HCT116 (cell line): ENCODE results near the gene FBLN7. TPM values are rescaled to one million over a fixed set of nuclear protein-coding genes. Genes with fewer than 3 reads are reported as not detected.

Experiments
- ATAC-seq: fragments of 200-7000 bp; cut with Tn5 transposase; 2 replicates; pipeline ENCODE4 v1.9.1; 2020; ENCODE audit warnings: mild to moderate bottlenecking, moderate library complexity
- BruUV-seq: library from RNA; stranded (reverse); fragments of 400-500 nt; replicated peaks from 2 replicates; lab custom pipeline; 2021; lab: Mats Ljungman, UMichigan
- CTCF ChIA-PET: fragments of 300-600 bp; sonication (Branson Sonifier 250); formaldehyde crosslinking; loops from one replicate; lab custom pipeline; 2021; ENCODE audit warnings: antibody characterized with exemption; lab: Charles Lee
- POLR2A ChIA-PET: fragments of 300-600, 350-600 bp; sonication (Branson Sonifier 250); formaldehyde crosslinking; loops from one replicate; lab custom pipeline; 2021; ENCODE audit warnings: antibody characterized with exemption; lab: Charles Lee
- RAD21 ChIA-PET, 2 experiments: fragments of 300-600 bp; sonication (Branson Sonifier 250); formaldehyde crosslinking; loops; one replicate each; lab custom pipeline; 2023; ENCODE audit warnings: low total read pairs in 2 of 2; ENCODE audit not compliant: uncharacterized antibody in 2 of 2, unreplicated experiment in 2 of 2, low non-redundant PET in 1 of 2; lab: Charles Lee
- DNase-seq: peaks from one replicate; pipeline ENCODE4 v3.0.0-alpha.2; 2010; ENCODE audit warnings: low read depth, low spot score
- H2AFZ ChIP-seq: fragments of 200-600 bp; shearing (Covaris generic), sonication (generic); 2 replicates; pipeline ENCODE4 v1.6.1; 2017; ENCODE audit warnings: low read depth, mixed run types, mixed read lengths, antibody characterized with exemption, low read length; ENCODE audit not compliant: poor library complexity, severe bottlenecking
- H3K27ac ChIP-seq: 2 replicates; pipeline ENCODE4 v1.5.1; 2012; ENCODE audit warnings: low read depth, low read length
- H3K27me3 ChIP-seq: fragments of 200-600 bp; sonication (generic); 2 replicates; pipeline ENCODE4 v1.6.1; 2016; ENCODE audit warnings: mixed run types, low read length, mixed read lengths; ENCODE audit not compliant: insufficient read depth
- H3K36me3 ChIP-seq, 2 experiments: fragments of 200-500 bp in 1 of 2; fragments of 200-600 bp in 1 of 2; sonication (Bioruptor generic) in 1 of 2; sonication (generic) in 1 of 2; 2 replicates each; pipeline versions ENCODE4 v1.5.1 to v1.6.1; 2014 to 2016; ENCODE audit warnings: low read length in 2 of 2, inconsistent platforms in 1 of 2, mixed read lengths in 1 of 2, mixed run types in 1 of 2; ENCODE audit not compliant: insufficient read depth in 2 of 2, control insufficient read depth in 1 of 2
- H3K4me1 ChIP-seq, 2 experiments: fragments of 200-600 bp in 1 of 2; sonication (generic) in 1 of 2; 2 replicates each; pipeline versions ENCODE4 v1.5.1 to v1.6.1; 2012 to 2017; ENCODE audit warnings: low read length in 2 of 2, inconsistent platforms in 1 of 2, mild to moderate bottlenecking in 1 of 2, mixed read lengths in 1 of 2, mixed run types in 1 of 2, moderate library complexity in 1 of 2; ENCODE audit not compliant: insufficient read depth in 2 of 2, control insufficient read depth in 1 of 2
- H3K4me2 ChIP-seq: fragments of 200-600 bp; sonication (generic); 2 replicates; pipeline ENCODE4 v1.6.1; 2017; ENCODE audit warnings: mixed run types, low read length, mixed read lengths
- H3K4me3 ChIP-seq, 2 experiments: fragments of 200-600 bp in 1 of 2; sonication (generic) in 1 of 2; replicated peaks in 1 of 2; 2 replicates each; pipeline ENCODE4 v1.5.1; 2011 to 2016; ENCODE audit warnings: low read length in 2 of 2, control low read depth in 1 of 2, low read depth in 1 of 2, mild to moderate bottlenecking in 1 of 2, mixed read lengths in 1 of 2, mixed run types in 1 of 2
- H3K79me2 ChIP-seq: fragments of 200-600 bp; sonication (generic); 2 replicates; pipeline ENCODE4 v1.6.1; 2017; ENCODE audit warnings: mild to moderate bottlenecking, mixed run types, low read length, moderate library complexity, mixed read lengths; ENCODE audit not compliant: insufficient read depth
- H3K9ac ChIP-seq: fragments of 200-600 bp; sonication (generic); 2 replicates; pipeline ENCODE4 v1.6.1; 2016; ENCODE audit warnings: low read length, mixed read lengths
- H3K9me2 ChIP-seq: fragments of 200-600 bp; sonication (generic), shearing (Covaris generic); 2 replicates; pipeline ENCODE4 v1.6.1; 2017; ENCODE audit warnings: mixed run types, mild to moderate bottlenecking, moderate library complexity; ENCODE audit not compliant: insufficient read depth
- H3K9me3 ChIP-seq, 2 experiments: fragments of 200-500 bp in 1 of 2; fragments of 200-600 bp in 1 of 2; sonication (Bioruptor generic) in 1 of 2; sonication (generic) in 1 of 2; 2 replicates each; pipeline ENCODE4 v1.6.1; 2014 to 2017; ENCODE audit warnings: low read length in 2 of 2, mixed read lengths in 2 of 2, inconsistent platforms in 1 of 2, low read depth in 1 of 2, mild to moderate bottlenecking in 1 of 2, mixed run types in 1 of 2, moderate library complexity in 1 of 2; ENCODE audit not compliant: control insufficient read depth in 1 of 2, insufficient read depth in 1 of 2
- H4K20me1 ChIP-seq: fragments of 200-600 bp; sonication (generic), shearing (Covaris generic); 2 replicates; pipeline ENCODE4 v1.6.1; 2017; ENCODE audit warnings: mixed run types, mild to moderate bottlenecking, moderate library complexity; ENCODE audit not compliant: insufficient read depth
- CBX3 ChIP-seq: IDR thresholded peaks from 2 replicates; pipeline ENCODE4 v1.6.1; 2012; ENCODE audit warnings: low read depth
- CEBPB ChIP-seq: IDR thresholded peaks from 2 replicates; pipeline ENCODE4 v1.6.1; 2012; ENCODE audit warnings: low read depth
- EGR1 ChIP-seq: IDR thresholded peaks from 2 replicates; pipeline ENCODE4 v1.6.1; 2012; ENCODE audit warnings: low read depth
- ELF1 ChIP-seq: IDR thresholded peaks from 2 replicates; pipeline ENCODE4 v1.6.1; 2012; ENCODE audit warnings: low read depth, borderline replicate concordance
- EZH2 ChIP-seq: fragments of 200-600 bp; sonication (generic); IDR thresholded peaks from 2 replicates; pipeline ENCODE4 v1.6.1; 2017; ENCODE audit warnings: antibody characterized with exemption, mixed run types
- EZH2phosphoT487 ChIP-seq: fragments of 200-600 bp; IDR thresholded peaks from 2 replicates; pipeline ENCODE4 v1.6.1; 2018; ENCODE audit warnings: antibody characterized with exemption, borderline replicate concordance
- FOSL1 ChIP-seq: IDR thresholded peaks from 2 replicates; pipeline ENCODE4 v1.6.1; 2012; ENCODE audit warnings: low read depth
- JUND ChIP-seq: IDR thresholded peaks from 2 replicates; pipeline ENCODE4 v1.6.1; 2012
- POLR2AphosphoS5 ChIP-seq: IDR thresholded peaks from 2 replicates; pipeline ENCODE4 v1.6.1; 2011; ENCODE audit warnings: mild to moderate bottlenecking, low read depth, low read length, moderate library complexity
- RAD21 ChIP-seq: IDR thresholded peaks from 2 replicates; pipeline ENCODE4 v1.6.1; 2012; ENCODE audit warnings: low read depth, mild to moderate bottlenecking
- SIN3A ChIP-seq: IDR thresholded peaks from 2 replicates; pipeline ENCODE4 v1.6.1; 2012; ENCODE audit warnings: low read depth
- TCF7L2 ChIP-seq: IDR thresholded peaks from 2 replicates; pipeline ENCODE4 v1.7.0; 2011; ENCODE audit warnings: borderline replicate concordance, inconsistent platforms; ENCODE audit not compliant: insufficient read depth, insufficient read length; ENCODE audit errors: extremely low read depth
- YY1 ChIP-seq: IDR thresholded peaks from 2 replicates; pipeline ENCODE4 v1.6.1; 2011; ENCODE audit warnings: low read length, low read depth, moderate library complexity, mild to moderate bottlenecking; ENCODE audit not compliant: insufficient replicate concordance; ENCODE audit errors: extremely low read depth
- ZFX ChIP-seq: fragments of 450-650 bp; IDR thresholded peaks from 2 replicates; pipeline ENCODE4 v1.6.1; 2017
- ZNF274 ChIP-seq: fragments of 200-500 bp; sonication (Bioruptor generic); IDR thresholded peaks from 2 replicates; pipeline ENCODE4 v1.6.1; 2014; ENCODE audit warnings: mild to moderate bottlenecking, low read depth, low read length, inconsistent platforms
- intact Hi-C: fragments of 100-400 bp; cut with micrococcal nuclease; formaldehyde crosslinking; loops from 2 replicates; pipeline ENCODE4 v1.10.0; 2022
- total RNA-seq: library from RNA; stranded (reverse); gene quantifications from one replicate; pipeline ENCODE4 v1.2.1, GENCODE V29; 2021; ENCODE audit not compliant: unreplicated experiment
- TF ChIP-seq, protein P1 (sequence below): IDR thresholded peaks from 2 replicates; pipeline ENCODE4 v1.6.1; 2012; ENCODE audit warnings: low read depth
- TF ChIP-seq, protein P2 (sequence below): IDR thresholded peaks from 2 replicates; pipeline ENCODE4 v1.6.1; 2011; ENCODE audit warnings: mild to moderate bottlenecking, low read length, moderate library complexity; ENCODE audit not compliant: insufficient replicate concordance; ENCODE audit errors: extremely low read depth
- TF ChIP-seq, protein P3 (sequence below): IDR thresholded peaks from 2 replicates; pipeline ENCODE4 v1.6.1; 2012

The FBLN7 gene
- total RNA-seq, 1 experiment from 2014 or later = 0.34 TPM

DNA sequence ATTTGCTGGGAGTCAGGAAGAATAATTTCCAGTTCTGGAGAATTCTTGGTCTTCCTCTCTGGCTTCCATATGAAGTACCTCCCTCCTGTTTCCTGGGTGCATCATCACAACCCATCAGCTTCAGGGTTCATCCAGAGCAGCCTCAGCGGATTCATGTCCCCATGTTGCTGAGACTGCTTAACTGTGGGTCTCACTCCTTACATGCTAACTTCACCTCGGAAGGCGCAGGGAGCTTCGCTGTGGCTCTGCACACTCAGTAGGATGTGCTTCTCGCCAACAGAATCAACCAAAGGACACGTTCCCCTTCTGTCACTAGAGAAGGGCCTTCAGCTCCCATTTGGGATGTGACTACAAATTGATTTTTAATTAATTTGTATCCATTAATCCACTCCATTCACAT, 24.2 kb downstream of the FBLN7 start:
- H3K79me2 ChIP-seq = no peaks in the 10 kb centered on the region
- ChIA-PET POLR2A (no interaction called here), CTCF (no interaction called here), RAD21 (no interaction called here)
- ATAC-seq = no peak
- H2AFZ ChIP-seq = no peak overlapping the region
- H3K36me3 ChIP-seq = no peaks in the 10 kb centered on the region
- H3K9me2 ChIP-seq = no peaks in the 10 kb centered on the region
- no TSS peak for BruUV-seq
- TF ChIP-seq FOSL1 (no peak), ZFX (no peak), SIN3A (no peak), CBX3 (no peak), YY1 (no peak), ELF1 (no peak), EGR1 (no peak), POLR2AphosphoS5 (no peak), CEBPB (no peak), TCF7L2 (no peak), RAD21 (no peak), JUND (no peak), EZH2 (no peak), ZNF274 (no peak), EZH2phosphoT487 (no peak)
- TF ChIP-seq, protein P1, sequence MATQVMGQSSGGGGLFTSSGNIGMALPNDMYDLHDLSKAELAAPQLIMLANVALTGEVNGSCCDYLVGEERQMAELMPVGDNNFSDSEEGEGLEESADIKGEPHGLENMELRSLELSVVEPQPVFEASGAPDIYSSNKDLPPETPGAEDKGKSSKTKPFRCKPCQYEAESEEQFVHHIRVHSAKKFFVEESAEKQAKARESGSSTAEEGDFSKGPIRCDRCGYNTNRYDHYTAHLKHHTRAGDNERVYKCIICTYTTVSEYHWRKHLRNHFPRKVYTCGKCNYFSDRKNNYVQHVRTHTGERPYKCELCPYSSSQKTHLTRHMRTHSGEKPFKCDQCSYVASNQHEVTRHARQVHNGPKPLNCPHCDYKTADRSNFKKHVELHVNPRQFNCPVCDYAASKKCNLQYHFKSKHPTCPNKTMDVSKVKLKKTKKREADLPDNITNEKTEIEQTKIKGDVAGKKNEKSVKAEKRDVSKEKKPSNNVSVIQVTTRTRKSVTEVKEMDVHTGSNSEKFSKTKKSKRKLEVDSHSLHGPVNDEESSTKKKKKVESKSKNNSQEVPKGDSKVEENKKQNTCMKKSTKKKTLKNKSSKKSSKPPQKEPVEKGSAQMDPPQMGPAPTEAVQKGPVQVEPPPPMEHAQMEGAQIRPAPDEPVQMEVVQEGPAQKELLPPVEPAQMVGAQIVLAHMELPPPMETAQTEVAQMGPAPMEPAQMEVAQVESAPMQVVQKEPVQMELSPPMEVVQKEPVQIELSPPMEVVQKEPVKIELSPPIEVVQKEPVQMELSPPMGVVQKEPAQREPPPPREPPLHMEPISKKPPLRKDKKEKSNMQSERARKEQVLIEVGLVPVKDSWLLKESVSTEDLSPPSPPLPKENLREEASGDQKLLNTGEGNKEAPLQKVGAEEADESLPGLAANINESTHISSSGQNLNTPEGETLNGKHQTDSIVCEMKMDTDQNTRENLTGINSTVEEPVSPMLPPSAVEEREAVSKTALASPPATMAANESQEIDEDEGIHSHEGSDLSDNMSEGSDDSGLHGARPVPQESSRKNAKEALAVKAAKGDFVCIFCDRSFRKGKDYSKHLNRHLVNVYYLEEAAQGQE = no peak
- TF ChIP-seq, protein P2, sequence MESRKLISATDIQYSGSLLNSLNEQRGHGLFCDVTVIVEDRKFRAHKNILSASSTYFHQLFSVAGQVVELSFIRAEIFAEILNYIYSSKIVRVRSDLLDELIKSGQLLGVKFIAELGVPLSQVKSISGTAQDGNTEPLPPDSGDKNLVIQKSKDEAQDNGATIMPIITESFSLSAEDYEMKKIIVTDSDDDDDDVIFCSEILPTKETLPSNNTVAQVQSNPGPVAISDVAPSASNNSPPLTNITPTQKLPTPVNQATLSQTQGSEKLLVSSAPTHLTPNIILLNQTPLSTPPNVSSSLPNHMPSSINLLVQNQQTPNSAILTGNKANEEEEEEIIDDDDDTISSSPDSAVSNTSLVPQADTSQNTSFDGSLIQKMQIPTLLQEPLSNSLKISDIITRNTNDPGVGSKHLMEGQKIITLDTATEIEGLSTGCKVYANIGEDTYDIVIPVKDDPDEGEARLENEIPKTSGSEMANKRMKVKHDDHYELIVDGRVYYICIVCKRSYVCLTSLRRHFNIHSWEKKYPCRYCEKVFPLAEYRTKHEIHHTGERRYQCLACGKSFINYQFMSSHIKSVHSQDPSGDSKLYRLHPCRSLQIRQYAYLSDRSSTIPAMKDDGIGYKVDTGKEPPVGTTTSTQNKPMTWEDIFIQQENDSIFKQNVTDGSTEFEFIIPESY = no peak
- TF ChIP-seq, protein P3, sequence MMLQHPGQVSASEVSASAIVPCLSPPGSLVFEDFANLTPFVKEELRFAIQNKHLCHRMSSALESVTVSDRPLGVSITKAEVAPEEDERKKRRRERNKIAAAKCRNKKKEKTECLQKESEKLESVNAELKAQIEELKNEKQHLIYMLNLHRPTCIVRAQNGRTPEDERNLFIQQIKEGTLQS = no peak
- H4K20me1 ChIP-seq = no peaks in the 10 kb centered on the region
- H3K9ac ChIP-seq = no peak overlapping the region
- no peak overlapping the region for H3K4me3 ChIP-seq
- no peaks in the 10 kb centered on the region for H3K4me1 ChIP-seq
- no peak for DNase-seq
- no peaks in the 10 kb centered on the region for H3K27me3 ChIP-seq
- intact Hi-C loops = no loop called here
- H3K27ac ChIP-seq = no peak overlapping the region
- no peak overlapping the region for H3K4me2 ChIP-seq
- H3K9me3 ChIP-seq = no peaks in the 10 kb centered on the region
